HepG2 (cell line): ENCODE measurements around the gene RBBP8NL. TPM values are rescaled to one million over a fixed set of nuclear protein-coding genes. Genes with fewer than 3 reads are reported as not detected.

Source experiments
- ATF3 ChIP-seq: sonication (generic); formaldehyde crosslinking; IDR thresholded peaks from 2 replicates; pipeline ENCODE4 v1.4.0; 2020; ENCODE audit warnings: missing genetic modification reagents
- BATF2 ChIP-seq: sonication (generic); formaldehyde crosslinking; IDR thresholded peaks from 2 replicates; pipeline ENCODE4 v1.8.0; 2022; ENCODE audit warnings: mild to moderate bottlenecking, missing genetic modification reagents, moderate library complexity
- DDIT3 ChIP-seq: sonication (generic); formaldehyde crosslinking; IDR thresholded peaks from 2 replicates; pipeline ENCODE4 v1.4.0; 2020; ENCODE audit warnings: mild to moderate bottlenecking, missing genetic modification reagents
- ETV6 ChIP-seq: sonication (generic); formaldehyde crosslinking; conservative IDR thresholded peaks from 2 replicates; pipeline ENCODE4 v1.4.0; 2020; ENCODE audit warnings: missing genetic modification reagents
- GZF1 ChIP-seq: sonication (generic); formaldehyde crosslinking; IDR thresholded peaks from 2 replicates; pipeline ENCODE4 v1.5.1; 2020; ENCODE audit warnings: mild to moderate bottlenecking, missing genetic modification reagents
- HNRNPUL1 ChIP-seq: fragments of 200-400 bp; formaldehyde crosslinking; IDR thresholded peaks from 2 replicates; pipeline ENCODE4 v1.6.1; 2017; ENCODE audit warnings: low read depth, mild to moderate bottlenecking, low read length, moderate library complexity
- KAT8 ChIP-seq: IDR thresholded peaks from 2 replicates; pipeline ENCODE4 v1.6.1; 2016; ENCODE audit warnings: missing genetic modification reagents, missing compliant biosample characterization
- KDM5A ChIP-seq: fragments of 200-600 bp; sonication (generic); IDR thresholded peaks from 2 replicates; pipeline ENCODE4 v1.7.0; 2018; ENCODE audit warnings: antibody characterized with exemption, mild to moderate bottlenecking, low read length, borderline replicate concordance
- MIER2 ChIP-seq: IDR thresholded peaks from 2 replicates; pipeline ENCODE4 v1.6.1; 2016; ENCODE audit warnings: missing biosample characterization, missing genetic modification reagents
- POGZ ChIP-seq: sonication (generic); formaldehyde crosslinking; IDR thresholded peaks from 2 replicates; pipeline ENCODE4 v1.4.0; 2020; ENCODE audit warnings: mild to moderate bottlenecking, missing genetic modification reagents
- RFXANK ChIP-seq: IDR thresholded peaks from 2 replicates; pipeline ENCODE4 v1.6.1; 2016
- SATB2 ChIP-seq: sonication (generic); formaldehyde crosslinking; IDR thresholded peaks from 2 replicates; pipeline ENCODE4 v1.5.0; 2020; ENCODE audit warnings: missing genetic modification reagents
- SMC3 ChIP-seq: IDR thresholded peaks from 2 replicates; pipeline ENCODE4 v1.6.1; 2011; ENCODE audit warnings: low read length, improper control_type of control experiment
- SP5 ChIP-seq: IDR thresholded peaks from 2 replicates; pipeline ENCODE4 v1.6.1; 2016; ENCODE audit warnings: low read depth, borderline replicate concordance
- ZNF101 ChIP-seq: sonication (generic); formaldehyde crosslinking; IDR thresholded peaks from 2 replicates; pipeline ENCODE4 v1.4.0; 2020; ENCODE audit warnings: mild to moderate bottlenecking, low read depth, missing genetic modification reagents, borderline replicate concordance
- ZNF160 ChIP-seq: sonication (generic); formaldehyde crosslinking; IDR thresholded peaks from 2 replicates; pipeline ENCODE4 v1.8.0; 2022; ENCODE audit warnings: mild to moderate bottlenecking, inconsistent platforms, missing genetic modification reagents
- ZNF274 ChIP-seq: sonication (generic); formaldehyde crosslinking; IDR thresholded peaks from 2 replicates; pipeline ENCODE4 v1.5.1; 2020; ENCODE audit warnings: mild to moderate bottlenecking, missing genetic modification reagents
- ZNF275 ChIP-seq: sonication (generic); formaldehyde crosslinking; IDR thresholded peaks from 2 replicates; pipeline ENCODE4 v1.8.0; 2022; ENCODE audit warnings: missing genetic modification reagents, mild to moderate bottlenecking, inconsistent platforms, borderline replicate concordance
- ZNF333 ChIP-seq: sonication (generic); formaldehyde crosslinking; IDR thresholded peaks from 2 replicates; pipeline ENCODE4 v1.4.0; 2020; ENCODE audit warnings: mild to moderate bottlenecking, missing genetic modification reagents, borderline replicate concordance
- ZNF362 ChIP-seq: sonication (generic); formaldehyde crosslinking; IDR thresholded peaks from 2 replicates; pipeline ENCODE4 v1.4.0; 2020; ENCODE audit warnings: missing genetic modification reagents, mild to moderate bottlenecking, borderline replicate concordance
- ZNF83 ChIP-seq: sonication (generic); formaldehyde crosslinking; IDR thresholded peaks from 2 replicates; pipeline ENCODE4 v1.4.0; 2020; ENCODE audit warnings: missing genetic modification reagents, mild to moderate bottlenecking, borderline replicate concordance
- polyA plus RNA-seq, 8 experiments: library from polyadenylated mRNA; depleted of rRNA in 3 of 8; stranded (reverse) in 7 of 8; unstranded in 1 of 8; fragments of >200 nt; fragmentation: Illumina TruSeq in 4 of 8; extraction: Trizol in 4 of 8; gene quantifications; 2 replicates each; pipeline versions ENCODE4 v1.2.1 to v1.2.3, GENCODE V29; 2011 to 2016; ENCODE audit warnings: low read depth in 4 of 8, missing spikeins in 1 of 8, mixed read lengths in 1 of 8; ENCODE audit not compliant: insufficient read depth in 1 of 8
- total RNA-seq, 5 experiments: library from RNA; depleted of rRNA; stranded (reverse); fragments of >200 nt; fragmentation: Illumina TruSeq; extraction: Trizol; gene quantifications; 2 replicates each; pipeline ENCODE4 v1.2.3, GENCODE V29; 2016; ENCODE audit warnings: low read depth in 1 of 5
- TF ChIP-seq, protein P1 (sequence below): sonication (generic); formaldehyde crosslinking; IDR thresholded peaks from 2 replicates; pipeline ENCODE4 v1.4.0; 2020; ENCODE audit warnings: missing genetic modification reagents, borderline replicate concordance

RBBP8NL gene
- total and polyA plus RNA-seq, 2 of the 13 experiments (the other 11 are each of a cell fraction or from before 2014, with no cell fraction given) = 0.69 to 0.86 TPM

GRCh38 chr20:62363920-62364851, 63.2 kb downstream of the RBBP8NL start (continued):
- TF ChIP-seq GZF1 (CRISPR knock-in tag) = no peak
- no peak for TF ChIP-seq ZNF275
- no peak for TF ChIP-seq RFXANK (CRISPR knock-in tag)
- TF ChIP-seq ATF3 (CRISPR knock-in tag) = no peak
- TF ChIP-seq ZNF83 (CRISPR knock-in tag) = no peak
- TF ChIP-seq BATF2 (CRISPR knock-in tag) = no peak
- no peak for TF ChIP-seq HNRNPUL1
- TF ChIP-seq ZNF274 (CRISPR knock-in tag) = 0 out of 2 replicates have a peak, but pooled peaks have one; percentile 49
- no peak for TF ChIP-seq ETV6 (CRISPR knock-in tag)
- TF ChIP-seq, protein P1, sequence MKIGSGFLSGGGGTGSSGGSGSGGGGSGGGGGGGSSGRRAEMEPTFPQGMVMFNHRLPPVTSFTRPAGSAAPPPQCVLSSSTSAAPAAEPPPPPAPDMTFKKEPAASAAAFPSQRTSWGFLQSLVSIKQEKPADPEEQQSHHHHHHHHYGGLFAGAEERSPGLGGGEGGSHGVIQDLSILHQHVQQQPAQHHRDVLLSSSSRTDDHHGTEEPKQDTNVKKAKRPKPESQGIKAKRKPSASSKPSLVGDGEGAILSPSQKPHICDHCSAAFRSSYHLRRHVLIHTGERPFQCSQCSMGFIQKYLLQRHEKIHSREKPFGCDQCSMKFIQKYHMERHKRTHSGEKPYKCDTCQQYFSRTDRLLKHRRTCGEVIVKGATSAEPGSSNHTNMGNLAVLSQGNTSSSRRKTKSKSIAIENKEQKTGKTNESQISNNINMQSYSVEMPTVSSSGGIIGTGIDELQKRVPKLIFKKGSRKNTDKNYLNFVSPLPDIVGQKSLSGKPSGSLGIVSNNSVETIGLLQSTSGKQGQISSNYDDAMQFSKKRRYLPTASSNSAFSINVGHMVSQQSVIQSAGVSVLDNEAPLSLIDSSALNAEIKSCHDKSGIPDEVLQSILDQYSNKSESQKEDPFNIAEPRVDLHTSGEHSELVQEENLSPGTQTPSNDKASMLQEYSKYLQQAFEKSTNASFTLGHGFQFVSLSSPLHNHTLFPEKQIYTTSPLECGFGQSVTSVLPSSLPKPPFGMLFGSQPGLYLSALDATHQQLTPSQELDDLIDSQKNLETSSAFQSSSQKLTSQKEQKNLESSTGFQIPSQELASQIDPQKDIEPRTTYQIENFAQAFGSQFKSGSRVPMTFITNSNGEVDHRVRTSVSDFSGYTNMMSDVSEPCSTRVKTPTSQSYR (CRISPR knock-in tag) = no peak
- no peak for TF ChIP-seq ZNF101 (CRISPR knock-in tag)
- no peak for TF ChIP-seq KDM5A
- no peak for TF ChIP-seq SP5 (CRISPR knock-in tag)
- no peak for TF ChIP-seq ZNF160 (CRISPR knock-in tag)
- TF ChIP-seq POGZ (CRISPR knock-in tag) = no peak
- no peak for TF ChIP-seq MIER2 (CRISPR knock-in tag)
- TF ChIP-seq SATB2 = no peak
- TF ChIP-seq KAT8 = no peak
- no peak for TF ChIP-seq SMC3
- no peak for TF ChIP-seq ZNF362
- TF ChIP-seq ZNF333 = no peak
- TF ChIP-seq DDIT3 (CRISPR knock-in tag) = no peak
